Activated CD8-positive, alpha-beta memory T cell treated with anti-CD3 and anti-CD28 coated beads for 36 hours (primary cell): Measurements from ENCODE around the gene ZNG1B. TPM values are rescaled to one million over a fixed set of nuclear protein-coding genes. Genes with fewer than 3 reads are reported as not detected.
"Not testable (repeated sequence)": the region's sequence is repeated elsewhere in the genome, so short reads cannot be mapped to it uniquely, and the experiment has no call there.

ENCODE experiments used
- CTCF ChIA-PET: fragments of 350-600 bp; sonication (Branson Sonifier 250); formaldehyde crosslinking; loops from one replicate; lab custom pipeline; 2021; ENCODE audit warnings: antibody characterized with exemption; lab: Charles Lee
- POLR2A ChIA-PET: fragments of 350-600 bp; sonication (Branson Sonifier 250); formaldehyde crosslinking; loops from one replicate; lab custom pipeline; 2021; ENCODE audit warnings: antibody characterized with exemption; lab: Charles Lee
- total RNA-seq, 2 experiments: library from RNA; stranded (reverse); gene quantifications; one replicate each; pipeline ENCODE4 v1.2.3, GENCODE V29; 2021

ZNG1B gene
- total RNA-seq = 10 to 100 TPM; 40.3 to 44.9 TPM

DNA sequence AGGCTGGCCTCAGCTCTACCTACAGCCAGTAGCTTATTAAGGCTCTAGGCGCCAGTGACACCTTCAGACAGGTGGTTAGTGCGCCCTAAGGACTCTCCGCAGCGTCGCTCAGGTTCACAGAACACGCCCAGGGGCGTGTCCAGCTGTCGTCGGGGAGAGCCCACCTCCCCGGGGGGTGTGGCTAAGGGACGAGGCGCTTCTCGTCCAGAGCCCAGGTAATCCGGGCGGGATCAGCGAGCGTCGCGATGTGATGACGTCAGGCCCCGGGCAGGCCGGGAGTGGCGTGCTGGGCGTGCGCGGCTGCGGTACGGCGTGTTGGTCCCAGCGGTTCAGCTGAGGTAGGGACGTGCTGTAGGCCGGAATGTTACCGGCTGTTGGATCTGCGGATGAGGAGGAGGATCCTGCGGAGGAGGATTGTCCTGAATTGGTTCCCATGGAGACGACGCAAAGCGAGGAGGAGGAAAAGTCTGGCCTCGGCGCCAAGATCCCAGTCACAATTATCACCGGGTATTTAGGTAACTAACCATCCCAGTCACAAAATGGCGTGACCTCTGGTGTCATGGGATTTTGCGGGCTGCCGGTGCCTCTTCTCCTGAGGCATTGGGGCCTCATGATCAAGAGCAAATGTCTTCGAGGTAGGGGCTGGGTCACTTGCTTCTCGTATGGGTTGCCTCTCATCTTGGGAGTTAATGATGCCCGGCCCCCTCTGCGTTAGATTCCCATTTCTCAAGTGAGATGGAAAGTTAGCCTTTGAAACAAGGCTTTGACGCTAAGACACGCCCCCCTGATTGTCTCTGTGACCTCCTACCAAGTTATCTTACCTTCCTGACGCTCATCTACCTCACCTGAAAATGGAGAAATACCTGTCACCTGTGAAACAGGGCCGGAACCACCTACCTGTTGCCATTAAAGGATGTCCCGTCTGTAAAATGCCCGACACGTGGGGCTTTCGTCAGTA lies at the start of gene ZNG1B:
TSS of gene ZNG1B (plus strand) at position 184 of the 958 bp plus-strand sequence. CDS start at position 362, 178 bp downstream.
- CTCF ChIA-PET, POLR2A ChIA-PET: not testable (repeated sequence)

DNA sequence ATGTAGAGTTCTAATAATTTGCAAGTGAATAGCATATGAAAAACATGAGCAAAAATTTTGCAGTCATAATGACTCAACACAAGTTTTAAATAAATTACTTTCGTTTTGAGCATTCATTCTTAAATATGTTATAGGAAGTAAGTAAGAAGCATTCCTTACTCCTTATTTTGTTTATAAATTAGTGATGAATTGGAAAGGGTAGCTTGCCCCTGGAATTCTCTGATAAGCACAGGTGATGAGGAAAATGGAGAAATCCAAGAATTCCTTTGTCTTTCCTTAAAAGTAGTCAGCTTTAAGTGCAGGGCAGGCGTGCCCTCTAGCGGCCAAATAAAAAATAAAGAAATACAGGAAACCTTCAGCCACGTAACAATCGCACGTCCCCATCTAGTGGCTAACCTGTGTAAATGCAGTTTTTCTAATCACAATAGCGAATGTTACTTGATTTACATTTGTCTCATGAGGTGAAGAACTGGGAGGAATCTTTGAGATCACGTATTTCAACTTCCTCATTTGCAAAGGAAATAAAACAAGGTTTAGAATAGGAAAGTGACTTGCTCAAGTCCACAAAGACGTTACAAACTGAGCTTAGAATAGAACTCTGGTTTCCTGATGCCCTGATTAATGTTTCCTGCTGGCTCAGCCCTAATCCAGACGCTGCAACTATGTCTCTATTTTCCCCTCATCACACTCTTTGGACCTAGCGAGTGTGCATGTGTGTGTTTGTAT lies 47.2 kb upstream of the ZNG1B start:
- CTCF ChIA-PET = interaction anchor here (0.6 to 1.8 kb wide), 32 partner anchors 9 to 310 kb away, joined by 3 to 13 read pairs (median 3); no protein-coding TSS in a partner anchor
- POLR2A ChIA-PET = no interaction called here

DNA sequence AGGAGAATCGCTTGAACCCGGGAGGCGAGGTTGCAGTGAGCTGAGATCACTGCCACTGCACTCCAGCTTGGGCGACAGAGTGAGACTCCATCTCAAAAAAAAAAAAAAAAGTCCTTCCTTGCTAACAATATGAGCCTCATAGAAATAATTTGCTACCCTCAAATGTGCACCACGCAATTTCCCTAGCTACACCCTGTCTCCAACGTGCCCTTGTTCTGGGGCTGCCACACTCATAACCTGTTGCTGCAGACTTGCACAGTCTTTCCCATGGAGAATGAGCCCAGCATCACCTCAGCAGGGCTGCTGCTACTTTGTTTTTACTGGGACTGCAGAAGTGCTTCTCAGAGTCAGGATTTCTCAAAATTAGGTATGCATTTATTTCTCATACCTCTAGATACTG lies 46.4 kb upstream of the ZNG1B start:
- ChIA-PET CTCF (interaction anchor here (0.6 to 1.8 kb wide), 20 partner anchors 8 to 303 kb away, joined by 3 to 13 read pairs (median 4); no protein-coding TSS in a partner anchor), POLR2A (no interaction called here)

DNA sequence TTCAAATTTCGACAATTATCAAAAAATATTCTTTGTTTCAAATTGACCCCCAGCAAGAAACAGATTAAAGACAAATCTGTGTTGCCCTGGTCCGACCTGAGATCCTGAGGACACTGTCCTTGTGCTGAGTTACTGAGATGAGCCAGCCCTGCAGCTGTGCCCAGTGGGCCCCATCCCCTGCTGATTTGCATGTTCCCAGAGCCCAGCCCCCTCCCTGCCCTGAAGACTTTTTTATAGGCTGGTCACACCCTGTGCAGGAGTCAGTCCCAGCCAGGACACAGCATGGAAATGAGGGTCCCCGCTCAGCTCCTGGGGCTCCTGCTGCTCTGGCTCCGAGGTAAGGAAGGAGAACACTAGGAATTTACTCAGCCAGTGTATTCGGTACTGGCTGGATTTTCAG lies 31.4 kb upstream of the ZNG1B start:
- ChIA-PET CTCF (interaction anchor here (1.2 kb wide), 1 partner anchor 15 kb away, joined by 6 read pairs; no protein-coding TSS in a partner anchor), POLR2A (no interaction called here)

DNA sequence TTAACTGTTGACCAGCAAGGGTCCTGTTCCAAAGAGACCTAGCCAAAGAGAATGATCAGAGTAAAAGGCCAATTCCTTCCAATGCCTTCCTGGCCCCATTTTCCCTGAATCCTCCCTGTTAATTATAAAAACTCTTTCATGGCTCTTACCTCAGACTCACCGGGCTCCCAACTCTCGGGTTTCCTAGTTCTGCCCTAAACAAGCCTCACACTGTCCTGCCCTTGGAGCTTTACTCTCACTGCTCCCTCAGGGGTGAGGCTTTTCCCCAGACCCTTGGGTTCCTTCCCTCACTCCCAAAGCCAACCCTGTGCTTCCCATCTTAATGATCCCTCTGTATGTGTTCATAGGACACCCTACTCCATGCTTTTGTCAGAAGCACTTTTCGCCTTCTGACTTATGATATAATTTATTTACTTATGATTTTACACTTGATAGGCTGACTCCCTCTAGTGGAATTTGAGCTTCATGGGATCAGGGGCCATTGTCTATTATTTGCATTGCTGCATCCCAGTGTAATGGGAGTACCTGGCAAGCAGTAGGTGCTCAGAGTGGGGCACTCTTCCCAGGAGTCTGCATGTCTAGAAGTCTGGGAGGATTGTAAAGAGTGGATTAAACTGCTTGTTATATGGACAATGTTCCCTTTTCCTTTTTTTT lies 29.9 kb upstream of the ZNG1B start:
- POLR2A ChIA-PET = no interaction called here
- CTCF ChIA-PET = no interaction called here

DNA sequence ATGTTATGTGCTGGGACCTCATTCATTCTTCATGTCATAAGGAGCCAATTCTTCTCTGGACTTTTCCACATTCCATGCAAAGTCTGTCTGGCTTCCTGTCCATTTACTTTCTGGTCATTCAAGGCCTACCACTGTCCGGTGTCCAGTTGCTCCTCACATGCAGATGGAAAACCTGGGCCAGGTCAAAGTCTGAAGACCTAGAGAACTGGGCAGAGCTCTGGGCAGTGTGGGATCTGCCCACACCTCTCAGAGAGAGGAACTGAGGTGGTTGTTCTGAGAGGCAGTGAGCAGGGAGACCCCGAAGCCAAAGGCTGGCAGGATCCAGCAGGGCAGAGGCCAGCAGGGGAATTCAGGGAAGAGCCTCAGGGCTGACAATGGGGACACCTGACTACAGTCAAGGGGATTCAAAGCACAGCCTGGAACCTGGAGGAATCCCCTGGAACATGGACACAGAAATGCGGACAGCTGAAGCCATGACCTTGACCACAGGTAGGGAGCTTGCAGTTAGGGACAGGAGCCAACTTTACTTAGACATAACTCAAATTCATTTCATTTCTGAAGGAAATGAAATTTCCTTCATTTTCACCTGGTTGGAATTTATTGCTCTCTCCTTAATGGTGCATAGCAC lies 25.7 kb upstream of the ZNG1B start:
- POLR2A ChIA-PET, CTCF ChIA-PET: not testable (repeated sequence)

DNA sequence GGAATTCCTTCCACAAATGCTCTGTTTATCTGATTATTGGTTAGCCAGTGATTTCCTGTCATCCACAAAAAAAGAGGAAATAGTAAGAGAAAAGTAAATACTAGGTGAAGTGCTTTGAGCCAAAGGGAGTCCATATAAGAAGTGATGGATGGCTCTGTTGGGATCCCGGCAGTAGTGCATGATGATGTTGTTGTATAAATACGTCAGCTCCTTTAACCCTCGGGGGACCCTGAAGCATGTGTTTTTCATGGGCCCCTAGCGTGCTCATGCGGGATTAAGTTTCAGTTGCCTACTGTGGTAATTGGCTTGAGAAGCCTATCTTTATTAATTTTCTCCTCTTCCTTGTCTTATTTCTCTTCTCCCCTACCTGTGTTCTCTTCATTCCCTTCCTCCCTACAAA lies 24.7 kb upstream of the ZNG1B start:
- POLR2A ChIA-PET = not testable (repeated sequence)

DNA sequence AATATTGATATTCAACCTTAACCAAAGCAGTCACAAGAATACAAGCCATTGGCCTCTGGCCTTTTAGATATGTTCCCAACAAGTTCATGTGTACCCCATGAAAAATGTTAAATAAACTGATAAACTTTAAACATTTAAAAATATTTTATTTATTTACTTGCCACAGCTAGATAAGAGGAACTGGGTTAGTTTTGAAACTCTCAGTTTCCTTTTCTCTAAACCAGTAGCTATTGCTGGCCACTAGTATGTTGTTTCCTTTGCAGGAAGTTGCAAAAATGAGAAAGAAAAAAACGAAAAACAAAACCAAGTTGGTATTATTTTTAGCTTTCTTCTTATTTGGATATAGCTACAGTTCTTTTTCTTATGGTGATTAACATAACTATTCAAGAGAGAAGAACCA lies 5.7 kb upstream of the ZNG1B start:
- POLR2A ChIA-PET, CTCF ChIA-PET: not testable (repeated sequence)

More for the DNA sequence above, 24.7 kb upstream of the ZNG1B start:
- CTCF ChIA-PET = not testable (repeated sequence)

DNA sequence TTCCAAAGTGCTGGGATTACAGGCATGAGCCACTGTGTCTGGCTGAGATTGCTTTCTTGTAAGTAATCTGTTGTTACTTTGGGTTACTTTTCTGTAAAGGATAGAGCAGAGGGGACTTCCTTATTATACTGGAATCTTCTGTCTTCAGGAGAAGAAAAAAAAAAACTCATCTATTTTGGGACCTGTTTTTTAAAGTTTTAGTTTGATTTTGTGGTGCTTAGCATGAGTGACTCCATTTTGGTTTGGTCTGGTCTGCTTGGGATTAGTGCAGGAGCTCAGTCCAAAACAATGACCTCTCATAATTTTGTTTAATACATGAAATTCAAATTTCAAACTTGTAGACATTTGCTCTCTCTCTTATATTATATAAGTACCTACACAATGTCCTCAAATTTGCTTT lies 4.0 kb upstream of the ZNG1B start:
- CTCF ChIA-PET, POLR2A ChIA-PET: not testable (repeated sequence)

DNA sequence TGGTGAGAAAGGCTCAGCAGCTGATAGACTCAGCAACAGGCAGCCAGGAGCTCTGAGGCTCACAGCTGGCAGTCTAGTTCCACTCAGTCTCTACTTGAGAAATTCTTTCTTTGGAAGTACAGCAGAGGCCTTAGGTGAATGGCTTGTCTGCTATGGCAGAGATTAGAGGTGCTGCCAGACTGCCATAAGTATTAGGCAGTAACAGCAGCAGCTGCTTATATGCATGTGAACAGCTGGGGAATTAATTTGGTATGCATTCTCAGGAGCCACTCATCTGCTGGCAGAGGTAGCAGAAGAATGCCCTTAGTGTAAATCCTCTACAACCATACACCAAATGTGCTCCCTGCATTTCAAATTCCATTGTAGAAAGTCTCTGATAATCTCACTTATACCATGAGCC lies 28.3 kb downstream of the ZNG1B start:
- POLR2A ChIA-PET = not testable (repeated sequence)

DNA sequence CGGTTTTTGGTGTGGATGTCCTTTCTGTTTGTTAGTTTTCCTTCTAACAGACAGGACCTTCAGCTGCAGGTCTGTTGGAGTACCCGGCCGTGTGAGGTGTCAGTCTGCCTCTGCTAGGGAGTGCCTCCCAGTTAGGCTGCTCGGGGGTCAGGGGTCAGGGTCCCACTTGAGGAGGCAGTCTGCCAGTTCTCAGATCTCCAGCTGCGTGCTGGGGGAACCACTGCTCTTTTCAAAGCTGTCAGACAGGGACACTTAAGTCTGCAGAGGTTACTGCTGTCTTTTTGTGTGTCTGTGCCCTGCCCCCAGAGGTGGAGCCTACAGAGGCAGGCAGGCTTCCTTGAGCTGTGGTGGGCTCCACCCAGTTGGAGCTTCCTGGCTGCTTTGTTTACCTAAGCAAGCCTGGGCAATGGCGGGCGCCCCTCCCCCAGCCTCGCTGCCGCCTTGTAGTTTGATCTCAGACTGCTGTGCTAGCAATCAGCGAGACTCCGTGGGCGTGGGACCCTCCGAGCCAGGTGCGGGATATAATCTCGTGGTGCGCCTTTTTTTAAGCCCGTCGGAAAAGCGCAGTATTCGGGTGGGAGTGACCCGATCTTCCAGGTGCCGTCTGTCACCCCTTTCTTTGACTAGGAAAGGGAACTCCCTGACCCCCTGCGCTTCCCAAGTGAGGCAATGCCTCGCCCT lies 39.3 kb downstream of the ZNG1B start:
- CTCF ChIA-PET, POLR2A ChIA-PET: not testable (repeated sequence)

More for the DNA sequence above, 28.3 kb downstream of the ZNG1B start:
- CTCF ChIA-PET = not testable (repeated sequence)

DNA sequence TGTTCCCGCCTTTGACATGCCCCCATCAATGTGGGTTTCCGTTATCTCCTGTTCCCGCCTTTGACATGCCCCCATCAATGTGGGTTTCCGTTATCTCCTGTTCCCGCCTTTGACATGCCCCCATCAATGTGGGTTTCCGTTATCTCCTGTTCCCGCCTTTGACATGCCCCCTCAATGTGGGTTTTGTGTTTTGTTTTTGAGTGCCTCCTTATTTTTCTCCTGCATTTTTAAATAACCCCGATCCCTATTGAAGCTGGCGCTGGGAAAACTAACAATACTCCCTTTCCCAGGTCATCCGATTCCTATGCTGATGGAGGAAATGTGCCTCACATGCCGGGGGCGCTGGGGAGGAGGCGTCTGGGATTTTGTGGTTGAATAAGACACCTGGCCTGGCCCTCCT lies 59.0 kb downstream of the ZNG1B start:
- POLR2A ChIA-PET, CTCF ChIA-PET: not testable (repeated sequence)

DNA sequence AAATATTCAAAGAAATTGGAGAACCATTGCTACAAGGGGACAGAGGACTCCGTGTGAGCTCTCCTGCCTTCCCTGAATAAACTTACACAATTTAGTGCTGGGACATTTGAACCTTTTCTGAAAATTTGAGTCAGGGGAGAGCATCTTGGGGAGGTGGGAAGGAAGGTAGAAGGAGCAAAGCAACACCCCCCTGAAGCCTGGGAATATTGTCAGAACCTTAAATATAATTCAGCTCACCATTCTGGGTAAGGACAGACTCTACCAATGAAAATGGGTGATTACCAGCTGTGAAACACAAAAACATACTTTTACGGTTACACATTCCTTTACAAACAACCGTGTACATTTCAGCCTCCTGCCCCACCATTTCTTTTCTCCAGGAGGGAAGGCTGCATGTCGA lies 60.9 kb downstream of the ZNG1B start, which contains the start of gene FOXD4L1:
TSS of gene FOXD4L1 (plus strand) at position 301 of the 400 bp plus-strand sequence. CDS start 592 bp downstream, outside the sequence.
- CTCF ChIA-PET = not testable (repeated sequence)

DNA sequence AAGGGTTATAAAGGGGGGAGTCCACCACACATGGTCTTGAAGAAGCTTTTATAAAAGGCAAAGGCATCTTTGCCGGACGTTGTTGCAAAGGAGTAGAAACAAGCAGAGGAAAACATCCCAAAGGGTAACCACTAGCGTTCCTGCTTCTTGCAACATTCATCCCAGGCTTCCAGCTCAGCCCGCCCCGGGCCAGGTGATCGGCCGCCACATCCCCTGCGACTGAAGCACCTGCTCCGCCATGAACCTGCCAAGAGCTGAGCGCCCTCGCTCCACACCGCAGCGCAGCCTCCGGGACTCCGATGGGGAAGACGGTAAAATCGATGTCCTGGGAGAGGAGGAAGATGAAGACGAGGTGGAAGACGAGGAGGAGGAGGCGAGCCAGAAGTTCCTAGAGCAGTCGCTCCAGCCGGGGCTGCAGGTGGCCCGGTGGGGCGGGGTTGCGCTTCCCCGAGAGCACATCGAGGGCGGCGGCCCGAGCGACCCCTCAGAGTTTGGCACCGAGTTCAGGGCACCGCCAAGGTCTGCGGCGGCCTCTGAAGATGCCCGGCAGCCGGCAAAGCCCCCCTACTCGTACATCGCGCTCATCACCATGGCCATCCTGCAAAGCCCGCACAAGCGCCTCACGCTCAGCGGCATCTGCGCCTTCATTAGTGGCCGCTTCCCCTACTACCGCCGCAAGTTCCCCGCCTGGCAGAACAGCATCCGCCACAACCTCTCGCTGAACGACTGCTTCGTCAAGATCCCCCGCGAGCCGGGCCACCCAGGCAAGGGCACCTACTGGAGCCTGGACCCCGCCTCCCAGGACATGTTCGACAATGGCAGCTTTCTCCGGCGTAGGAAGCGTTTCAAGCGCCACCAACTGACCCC lies 61.8 kb downstream of the ZNG1B start:
- CTCF ChIA-PET, POLR2A ChIA-PET: not testable (repeated sequence)

More for the DNA sequence above, 60.9 kb downstream of the ZNG1B start, which contains the start of gene FOXD4L1:
- POLR2A ChIA-PET = not testable (repeated sequence)

DNA sequence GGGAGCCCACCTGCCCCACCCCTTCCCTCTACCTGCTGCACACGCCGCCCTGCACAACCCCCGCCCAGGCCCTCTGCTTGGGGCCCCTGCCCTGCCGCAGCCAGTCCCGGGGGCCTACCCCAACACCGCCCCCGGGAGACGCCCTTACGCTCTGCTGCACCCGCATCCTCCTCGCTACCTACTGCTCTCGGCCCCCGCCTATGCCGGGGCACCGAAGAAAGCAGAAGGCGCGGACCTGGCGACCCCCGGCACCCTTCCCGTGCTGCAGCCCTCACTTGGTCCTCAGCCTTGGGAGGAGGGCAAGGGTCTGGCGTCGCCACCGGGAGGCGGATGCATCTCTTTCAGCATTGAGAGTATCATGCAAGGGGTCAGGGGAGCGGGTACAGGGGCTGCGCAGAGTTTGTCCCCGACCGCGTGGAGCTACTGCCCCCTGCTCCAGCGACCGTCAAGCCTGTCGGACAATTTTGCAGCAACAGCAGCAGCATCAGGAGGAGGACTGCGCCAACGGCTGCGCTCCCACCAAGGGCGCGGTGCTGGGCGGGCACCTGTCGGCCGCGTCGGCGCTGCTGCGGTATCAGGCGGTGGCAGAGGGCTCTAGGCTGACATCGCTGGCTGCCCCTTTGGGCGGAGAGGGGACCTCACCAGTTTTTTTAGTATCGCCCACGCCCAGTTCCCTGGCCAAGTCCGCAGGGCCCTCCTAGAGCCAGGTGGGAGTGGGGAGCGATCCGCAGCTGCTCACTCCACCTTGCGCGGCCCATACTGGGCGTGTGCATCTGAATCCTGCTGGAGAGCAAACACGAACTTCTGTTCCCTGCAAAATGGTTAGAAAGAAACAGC lies 62.6 kb downstream of the ZNG1B start:
- CTCF ChIA-PET, POLR2A ChIA-PET: not testable (repeated sequence)

DNA sequence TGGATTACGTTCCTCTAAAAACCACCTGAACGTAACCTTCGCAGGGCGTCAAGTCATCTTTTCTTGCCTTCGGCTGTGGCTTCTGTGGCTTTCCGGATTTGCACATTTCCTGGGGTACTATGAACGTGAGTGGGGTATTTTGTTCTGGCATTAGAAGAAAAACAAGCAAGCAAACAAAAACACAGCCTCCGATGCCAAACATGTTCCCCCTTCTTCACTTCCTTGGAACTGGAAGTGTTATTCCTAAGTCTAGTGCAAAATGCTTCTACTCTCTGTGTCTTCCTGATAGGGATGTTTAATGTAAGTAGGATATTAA lies 63.2 kb downstream of the ZNG1B start:
- POLR2A ChIA-PET, CTCF ChIA-PET: not testable (repeated sequence)
